A673 (cell line): Measurements from ENCODE around the gene B9D1. TPM values are rescaled to one million over a fixed set of nuclear protein-coding genes. Genes with fewer than 3 reads are reported as not detected.

Experiments used
- BruUV-seq: library from RNA; stranded (reverse); fragments of 400-500 nt; replicated peaks from 2 replicates; lab custom pipeline; 2021; lab: Mats Ljungman, UMichigan
- CTCF ChIA-PET: fragments of 300-600 bp; sonication (Branson Sonifier 250); formaldehyde crosslinking; loops from one replicate; lab custom pipeline; 2022; ENCODE audit warnings: antibody characterized with exemption; lab: Charles Lee
- POLR2A ChIA-PET: fragments of 300-600 bp; sonication (Branson Sonifier 250); formaldehyde crosslinking; loops from one replicate; lab custom pipeline; 2022; ENCODE audit warnings: antibody characterized with exemption; ENCODE audit not compliant: low non-redundant PET; lab: Charles Lee
- DNase-seq: peaks from one replicate; pipeline ENCODE4 v3.0.0-alpha.2; 2015; ENCODE audit warnings: low spot score
- H3K27ac ChIP-seq: fragments of 200-600 bp; sonication (generic); 2 replicates; pipeline ENCODE4 v1.5.1; 2016; ENCODE audit warnings: mixed run types, low read depth, mild to moderate bottlenecking, mixed read lengths, antibody characterized with exemption, low read length; ENCODE audit not compliant: poor library complexity, severe bottlenecking
- H3K27me3 ChIP-seq: fragments of 200-600 bp; sonication (generic); replicated peaks from 2 replicates; pipeline ENCODE4 v1.6.1; 2017; ENCODE audit warnings: mixed run types, low read depth, mild to moderate bottlenecking, mixed read lengths, antibody characterized with exemption, low read length; ENCODE audit not compliant: insufficient read depth, poor library complexity
- H3K36me3 ChIP-seq: fragments of 200-600 bp; sonication (generic); 2 replicates; pipeline ENCODE4 v1.6.1; 2016; ENCODE audit warnings: mixed run types, mild to moderate bottlenecking, mixed read lengths, antibody characterized with exemption, low read length; ENCODE audit not compliant: insufficient read depth, poor library complexity, severe bottlenecking
- H3K4me1 ChIP-seq: fragments of 200-600 bp; sonication (generic); 2 replicates; pipeline ENCODE4 v1.6.1; 2017; ENCODE audit warnings: mixed run types, mild to moderate bottlenecking, mixed read lengths, antibody characterized with exemption, low read length; ENCODE audit not compliant: insufficient read depth, poor library complexity, severe bottlenecking
- H3K4me3 ChIP-seq: fragments of 200-600 bp; sonication (generic); 2 replicates; pipeline ENCODE4 v1.5.1; 2016; ENCODE audit warnings: low read depth, mixed run types, mild to moderate bottlenecking, mixed read lengths, low read length; ENCODE audit not compliant: poor library complexity, severe bottlenecking
- H3K9me3 ChIP-seq: fragments of 200-600 bp; sonication (generic); 2 replicates; pipeline ENCODE4 v1.6.1; 2016; ENCODE audit warnings: mixed run types, low read depth, mild to moderate bottlenecking, mixed read lengths, antibody characterized with exemption, low read length; ENCODE audit not compliant: poor library complexity, severe bottlenecking
- EZH2 ChIP-seq: fragments of 200-600 bp; sonication (generic); IDR thresholded peaks from 2 replicates; pipeline ENCODE4 v1.6.1; 2017; ENCODE audit warnings: borderline replicate concordance, low read depth, mild to moderate bottlenecking, mixed read lengths, antibody characterized with exemption, low read length; ENCODE audit not compliant: poor library complexity, severe bottlenecking
- intact Hi-C: fragments of 100-400 bp; cut with micrococcal nuclease; formaldehyde crosslinking; loops from one replicate; pipeline ENCODE4 v1.10.0; 2022; ENCODE audit not compliant: unreplicated experiment
- total RNA-seq: library from RNA; stranded (reverse); gene quantifications from 2 replicates; pipeline ENCODE4 v1.2.3, GENCODE V29; 2021
- TF ChIP-seq, protein P1 (sequence below): fragments of 300-800, 200-600 bp; sonication (generic); conservative IDR thresholded peaks from 2 replicates; pipeline ENCODE4 v1.5.1; 2017; ENCODE audit warnings: low read depth, mild to moderate bottlenecking, antibody characterized with exemption, low read length, moderate library complexity, mixed read lengths

The B9D1 gene
- total RNA-seq, 1 experiment from 2014 or later = 37.0 TPM

GRCh38 chr17:19372011-19372370, 9.5 kb upstream of the B9D1 start:
- POLR2A ChIA-PET = no interaction called here
- Histone ChIP-seq H3K27ac (no peak overlapping the region), H3K9me3 (no peaks in the 10 kb centered on the region), H3K27me3 (no peaks in the 10 kb centered on the region), H3K4me1 (peaks cover 3% of the 10 kb centered on the region), H3K36me3 (no peaks in the 10 kb centered on the region), H3K4me3 (no peak overlapping the region)
- TF ChIP-seq EZH2 = no peak
- TF ChIP-seq, protein P1, sequence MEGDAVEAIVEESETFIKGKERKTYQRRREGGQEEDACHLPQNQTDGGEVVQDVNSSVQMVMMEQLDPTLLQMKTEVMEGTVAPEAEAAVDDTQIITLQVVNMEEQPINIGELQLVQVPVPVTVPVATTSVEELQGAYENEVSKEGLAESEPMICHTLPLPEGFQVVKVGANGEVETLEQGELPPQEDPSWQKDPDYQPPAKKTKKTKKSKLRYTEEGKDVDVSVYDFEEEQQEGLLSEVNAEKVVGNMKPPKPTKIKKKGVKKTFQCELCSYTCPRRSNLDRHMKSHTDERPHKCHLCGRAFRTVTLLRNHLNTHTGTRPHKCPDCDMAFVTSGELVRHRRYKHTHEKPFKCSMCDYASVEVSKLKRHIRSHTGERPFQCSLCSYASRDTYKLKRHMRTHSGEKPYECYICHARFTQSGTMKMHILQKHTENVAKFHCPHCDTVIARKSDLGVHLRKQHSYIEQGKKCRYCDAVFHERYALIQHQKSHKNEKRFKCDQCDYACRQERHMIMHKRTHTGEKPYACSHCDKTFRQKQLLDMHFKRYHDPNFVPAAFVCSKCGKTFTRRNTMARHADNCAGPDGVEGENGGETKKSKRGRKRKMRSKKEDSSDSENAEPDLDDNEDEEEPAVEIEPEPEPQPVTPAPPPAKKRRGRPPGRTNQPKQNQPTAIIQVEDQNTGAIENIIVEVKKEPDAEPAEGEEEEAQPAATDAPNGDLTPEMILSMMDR = no peak
- CTCF ChIA-PET = no interaction called here
- no TSS peak for BruUV-seq
- no peak for DNase-seq
- intact Hi-C loops = no loop called here

- DNase-seq = no peak
- H3K27ac ChIP-seq = no peak overlapping the region
- POLR2A ChIA-PET = no interaction called here
Measured at GRCh38 chr17:19371259-19372010, 8.9 kb upstream of the B9D1 start.

DNA sequence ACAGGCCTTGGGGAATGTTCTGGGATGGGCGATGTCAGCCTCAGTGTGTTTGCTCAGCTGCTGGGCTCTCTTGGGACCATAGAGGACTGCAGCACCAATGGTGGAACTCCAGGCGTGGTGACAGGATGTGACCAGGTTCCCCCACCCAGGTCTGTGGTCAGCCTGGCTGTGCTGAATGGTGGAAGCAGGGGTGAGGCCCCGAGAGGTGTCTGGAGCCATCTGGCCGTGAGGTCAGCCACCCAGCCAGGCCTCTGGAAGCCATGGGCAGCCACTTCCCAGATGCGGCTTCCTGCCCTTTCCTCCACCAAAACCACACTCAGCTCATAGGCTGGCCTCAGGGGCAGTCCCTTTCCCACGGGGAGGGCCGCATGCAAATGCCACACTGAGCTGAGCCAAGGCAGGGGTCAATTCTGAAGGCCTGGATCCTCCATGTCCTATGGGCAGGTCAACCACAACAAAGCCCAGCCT, 8.0 kb upstream of the B9D1 start:
- intact Hi-C loops = no loop called here
- TF ChIP-seq EZH2 = no peak
- TF ChIP-seq, protein P1 = no peak
- Histone ChIP-seq H3K36me3 (no peaks in the 10 kb centered on the region), H3K27ac (no peak overlapping the region), H3K9me3 (no peaks in the 10 kb centered on the region), H3K27me3 (no peaks in the 10 kb centered on the region), H3K4me3 (no peak overlapping the region), H3K4me1 (no peaks in the 10 kb centered on the region)
- ChIA-PET CTCF (no interaction called here), POLR2A (no interaction called here)
- DNase-seq = no peak
- no TSS peak for BruUV-seq

More at GRCh38 chr17:19371259-19372010, 8.9 kb upstream of the B9D1 start:
- CTCF ChIA-PET = no interaction called here
- Histone ChIP-seq H3K27me3 (no peaks in the 10 kb centered on the region), H3K36me3 (no peaks in the 10 kb centered on the region), H3K4me3 (no peak overlapping the region), H3K4me1 (no peaks in the 10 kb centered on the region), H3K9me3 (no peaks in the 10 kb centered on the region)
- BruUV-seq = no TSS peak
- intact Hi-C loops = no loop called here
- TF ChIP-seq, protein P1 = no peak
- no peak for TF ChIP-seq EZH2
